A673 (cell line): ENCODE measurements around the gene BAHD1. TPM values are rescaled to one million over a fixed set of nuclear protein-coding genes. Genes with fewer than 3 reads are reported as not detected.
A peak's percentile ranks its signal among the peaks of the same experiment; 100 is the strongest.

Experiments
- BruUV-seq: library from RNA; stranded (reverse); fragments of 400-500 nt; replicated peaks from 2 replicates; lab custom pipeline; 2021; lab: Mats Ljungman, UMichigan
- CTCF ChIA-PET: fragments of 300-600 bp; sonication (Branson Sonifier 250); formaldehyde crosslinking; loops from one replicate; lab custom pipeline; 2022; ENCODE audit warnings: antibody characterized with exemption; lab: Charles Lee
- POLR2A ChIA-PET: fragments of 300-600 bp; sonication (Branson Sonifier 250); formaldehyde crosslinking; loops from one replicate; lab custom pipeline; 2022; ENCODE audit warnings: antibody characterized with exemption; ENCODE audit not compliant: low non-redundant PET; lab: Charles Lee
- DNase-seq: peaks from one replicate; pipeline ENCODE4 v3.0.0-alpha.2; 2015; ENCODE audit warnings: low spot score
- H3K27ac ChIP-seq: fragments of 200-600 bp; sonication (generic); 2 replicates; pipeline ENCODE4 v1.5.1; 2016; ENCODE audit warnings: mixed run types, low read depth, mild to moderate bottlenecking, mixed read lengths, antibody characterized with exemption, low read length; ENCODE audit not compliant: poor library complexity, severe bottlenecking
- H3K27me3 ChIP-seq: fragments of 200-600 bp; sonication (generic); replicated peaks from 2 replicates; pipeline ENCODE4 v1.6.1; 2017; ENCODE audit warnings: mixed run types, low read depth, mild to moderate bottlenecking, mixed read lengths, antibody characterized with exemption, low read length; ENCODE audit not compliant: insufficient read depth, poor library complexity
- H3K36me3 ChIP-seq: fragments of 200-600 bp; sonication (generic); 2 replicates; pipeline ENCODE4 v1.6.1; 2016; ENCODE audit warnings: mixed run types, mild to moderate bottlenecking, mixed read lengths, antibody characterized with exemption, low read length; ENCODE audit not compliant: insufficient read depth, poor library complexity, severe bottlenecking
- H3K4me1 ChIP-seq: fragments of 200-600 bp; sonication (generic); 2 replicates; pipeline ENCODE4 v1.6.1; 2017; ENCODE audit warnings: mixed run types, mild to moderate bottlenecking, mixed read lengths, antibody characterized with exemption, low read length; ENCODE audit not compliant: insufficient read depth, poor library complexity, severe bottlenecking
- H3K4me3 ChIP-seq: fragments of 200-600 bp; sonication (generic); 2 replicates; pipeline ENCODE4 v1.5.1; 2016; ENCODE audit warnings: low read depth, mixed run types, mild to moderate bottlenecking, mixed read lengths, low read length; ENCODE audit not compliant: poor library complexity, severe bottlenecking
- H3K9me3 ChIP-seq: fragments of 200-600 bp; sonication (generic); 2 replicates; pipeline ENCODE4 v1.6.1; 2016; ENCODE audit warnings: mixed run types, low read depth, mild to moderate bottlenecking, mixed read lengths, antibody characterized with exemption, low read length; ENCODE audit not compliant: poor library complexity, severe bottlenecking
- CTCF ChIP-seq: fragments of 300-800, 200-600 bp; sonication (generic); conservative IDR thresholded peaks from 2 replicates; pipeline ENCODE4 v1.5.1; 2017; ENCODE audit warnings: low read depth, mild to moderate bottlenecking, antibody characterized with exemption, low read length, moderate library complexity, mixed read lengths
- EZH2 ChIP-seq: fragments of 200-600 bp; sonication (generic); IDR thresholded peaks from 2 replicates; pipeline ENCODE4 v1.6.1; 2017; ENCODE audit warnings: borderline replicate concordance, low read depth, mild to moderate bottlenecking, mixed read lengths, antibody characterized with exemption, low read length; ENCODE audit not compliant: poor library complexity, severe bottlenecking
- intact Hi-C: fragments of 100-400 bp; cut with micrococcal nuclease; formaldehyde crosslinking; loops from one replicate; pipeline ENCODE4 v1.10.0; 2022; ENCODE audit not compliant: unreplicated experiment
- total RNA-seq: library from RNA; stranded (reverse); gene quantifications from 2 replicates; pipeline ENCODE4 v1.2.3, GENCODE V29; 2021

Gene BAHD1
- total RNA-seq, 1 experiment from 2014 or later: 33.5 TPM

GRCh38 chr15:40405501-40406381 lies 35.0 kb upstream of the BAHD1 start, which contains the start of gene IVD:
Gene IVD (plus strand): TSS chr15:40405795. CDS start chr15:40405828, 33 bp downstream.
- H3K27me3 ChIP-seq: no peaks in the 10 kb centered on the region
- H3K9me3 ChIP-seq: no peaks in the 10 kb centered on the region
- ChIA-PET POLR2A (no interaction called here), CTCF (interaction anchor here (0.7 kb wide), 1 partner anchor 126 kb away, joined by 7 read pairs; no protein-coding TSS in a partner anchor)
- intact Hi-C loops: no loop called here
- peak within 1 kb of the TSS; percentile 69 for H3K27ac ChIP-seq
- peaks cover 22% of the 10 kb centered on the region for H3K36me3 ChIP-seq
- DNase-seq: peak; percentile 95
- TF ChIP-seq CTCF (no peak), EZH2 (no peak)
- H3K4me1 ChIP-seq: peaks cover 10% of the 10 kb centered on the region
- no TSS peak for BruUV-seq
- peak within 1 kb of the TSS; percentile 86 for H3K4me3 ChIP-seq

DNA sequence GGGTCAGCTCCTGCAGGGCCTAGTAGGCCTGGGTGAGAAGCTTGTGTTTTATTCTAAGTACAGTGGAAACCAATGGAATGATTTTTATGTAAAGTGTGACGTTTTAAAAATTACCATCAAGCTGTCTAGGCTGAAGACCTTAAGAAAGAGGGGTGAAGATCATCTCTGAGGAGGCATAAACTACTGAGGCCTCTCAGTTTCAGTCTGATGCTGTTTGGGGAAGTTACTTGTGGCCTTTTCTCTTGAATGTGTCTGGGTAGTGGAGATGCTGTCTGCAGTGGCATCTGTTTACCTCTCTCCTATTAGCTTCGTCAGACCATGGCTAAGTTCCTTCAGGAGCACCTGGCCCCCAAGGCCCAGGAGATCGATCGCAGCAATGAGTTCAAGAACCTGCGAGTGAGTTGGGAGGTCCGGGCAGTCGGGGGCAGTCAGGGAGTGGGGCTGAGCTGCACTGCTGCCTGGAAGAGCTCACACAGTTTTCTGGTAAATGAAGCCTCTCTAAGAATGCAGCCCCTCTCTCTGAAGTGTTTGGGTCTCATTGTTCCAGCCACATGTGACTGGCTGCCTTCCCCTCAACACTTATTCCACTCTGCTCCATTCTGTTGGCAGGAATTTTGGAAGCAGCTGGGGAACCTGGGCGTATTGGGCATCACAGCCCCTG lies 33.3 kb upstream of the BAHD1 start:
- no peak for DNase-seq
- Histone ChIP-seq H3K9me3 (no peaks in the 10 kb centered on the region), H3K4me3 (no peak overlapping the region), H3K4me1 (peaks cover 10% of the 10 kb centered on the region), H3K36me3 (peaks cover 39% of the 10 kb centered on the region), H3K27ac (no peak overlapping the region), H3K27me3 (no peaks in the 10 kb centered on the region)
- no peak for TF ChIP-seq CTCF
- TF ChIP-seq EZH2: no peak
- ChIA-PET POLR2A (no interaction called here), CTCF (interaction anchor here (0.6 kb wide), 1 partner anchor 182 kb away, joined by 3 read pairs; no protein-coding TSS in a partner anchor)
- BruUV-seq: no TSS peak
- intact Hi-C loops: no loop called here

DNA sequence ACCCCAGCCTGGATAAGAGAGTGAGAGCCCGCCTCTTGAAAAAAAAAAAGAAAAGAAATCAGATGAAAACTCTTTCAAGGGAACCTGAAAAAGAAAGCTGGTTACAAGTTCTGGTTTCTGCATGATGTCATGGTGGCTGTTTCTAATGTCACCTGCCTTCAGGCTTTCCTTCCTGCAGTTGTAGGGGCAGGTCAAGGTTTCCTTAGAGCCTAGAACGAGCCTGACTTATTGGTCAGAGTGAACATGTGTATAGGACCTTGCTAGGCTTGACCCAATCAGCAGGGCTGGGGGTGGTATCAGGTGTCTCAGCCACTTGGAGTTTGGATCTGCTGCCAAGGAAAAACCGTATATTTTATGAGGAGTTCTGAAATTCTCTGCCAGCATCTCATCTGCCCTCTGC lies 31.4 kb upstream of the BAHD1 start:
- TF ChIP-seq CTCF: no peak
- TF ChIP-seq EZH2: no peak
- peaks cover 10% of the 10 kb centered on the region for H3K4me1 ChIP-seq
- no peak overlapping the region for H3K27ac ChIP-seq
- intact Hi-C loops: no loop called here
- no peak overlapping the region for H3K4me3 ChIP-seq
- POLR2A ChIA-PET: interaction anchor here (0.6 kb wide), 2 partner anchors 12 to 93 kb away, joined by 3 to 6 read pairs; no protein-coding TSS in a partner anchor
- peaks cover 52% of the 10 kb centered on the region for H3K36me3 ChIP-seq
- CTCF ChIA-PET: interaction anchor here (0.5 to 0.7 kb wide), 2 partner anchors 10 to 129 kb away, joined by 4 to 5 read pairs; no protein-coding TSS in a partner anchor
- BruUV-seq: no TSS peak
- DNase-seq: no peak
- H3K9me3 ChIP-seq: no peaks in the 10 kb centered on the region
- H3K27me3 ChIP-seq: no peaks in the 10 kb centered on the region
